ENCODE results near the gene SENP3. TPM values are rescaled to one million over a fixed set of nuclear protein-coding genes. Genes with fewer than 3 reads are reported as not detected.
"Not testable (repeated sequence)": the region's sequence is repeated elsewhere in the genome, so short reads cannot be mapped to it uniquely, and the experiment has no call there.

Gene SENP3
- total RNA-seq, 1 experiment from 2014 or later, result 52.0 TPM

GRCh38 chr17:7590743-7591142 lies 29.0 kb downstream of the SENP3 start:
- Mint-ChIP-seq H3K4me1 (ENCODE audit: low read depth, unreplicated experiment) (no peaks in the 10 kb centered on the region), H3K27me3 (ENCODE audit: unreplicated experiment) (no peaks in the 10 kb centered on the region), H3K36me3 (ENCODE audit: insufficient read depth, unreplicated experiment) (peaks cover 52% of the 10 kb centered on the region), H3K27ac (ENCODE audit: unreplicated experiment) (peak overlapping the region; percentile 6), H3K4me3 (ENCODE audit: low read depth, unreplicated experiment) (no peak overlapping the region), H3K9me3 (ENCODE audit: low read depth, unreplicated experiment) (no peaks in the 10 kb centered on the region)
- intact Hi-C loops (cut with micrococcal nuclease; ENCODE audit: unreplicated experiment), result no loop called here
- no peak for DNase-seq
- CTCF ChIA-PET, result no interaction called here
- TF ChIP-seq CTCF (IDR thresholded peaks at IDR 0.05; ENCODE audit: unreplicated experiment), result no peak
- no TSS peak for BruUV-seq (replicated peaks)

- CTCF ChIA-PET, result no interaction called here
- no peaks in the 10 kb centered on the region for H3K9me3 Mint-ChIP-seq (ENCODE audit: low read depth, unreplicated experiment)
- no peaks in the 10 kb centered on the region for H3K4me1 Mint-ChIP-seq (ENCODE audit: low read depth, unreplicated experiment)
- H3K4me3 Mint-ChIP-seq (ENCODE audit: low read depth, unreplicated experiment), result no peak overlapping the region
- DNase-seq, result no peak
- peaks cover 56% of the 10 kb centered on the region for H3K36me3 Mint-ChIP-seq (ENCODE audit: insufficient read depth, unreplicated experiment)
- intact Hi-C loops (cut with micrococcal nuclease; ENCODE audit: unreplicated experiment), result no loop called here
- H3K27me3 Mint-ChIP-seq (ENCODE audit: unreplicated experiment), result no peaks in the 10 kb centered on the region
- no peak for TF ChIP-seq CTCF (IDR thresholded peaks at IDR 0.05; ENCODE audit: unreplicated experiment)
- no peak overlapping the region for H3K27ac Mint-ChIP-seq (ENCODE audit: unreplicated experiment)
- BruUV-seq (replicated peaks), result no TSS peak
These were observed 29.9 kb downstream of the SENP3 start for GRCh38 chr17:7591596-7591995.

GRCh38 chr17:7592422-7593021 lies 30.8 kb downstream of the SENP3 start:
- TSS peak; percentile 24 for BruUV-seq (replicated peaks)

GRCh38 chr17:7593296-7593695 lies 31.6 kb downstream of the SENP3 start:
- H3K4me1 Mint-ChIP-seq (ENCODE audit: low read depth, unreplicated experiment), result no peaks in the 10 kb centered on the region
- H3K4me3 Mint-ChIP-seq (ENCODE audit: low read depth, unreplicated experiment), result no peak overlapping the region
- intact Hi-C loops (cut with micrococcal nuclease; ENCODE audit: unreplicated experiment), result no loop called here
- DNase-seq, result no peak
- no TSS peak for BruUV-seq (replicated peaks)
- TF ChIP-seq CTCF (IDR thresholded peaks at IDR 0.05; ENCODE audit: unreplicated experiment), result no peak
- peaks cover 45% of the 10 kb centered on the region for H3K36me3 Mint-ChIP-seq (ENCODE audit: insufficient read depth, unreplicated experiment)
- CTCF ChIA-PET, result no interaction called here
- no peak overlapping the region for H3K27ac Mint-ChIP-seq (ENCODE audit: unreplicated experiment)
- H3K27me3 Mint-ChIP-seq (ENCODE audit: unreplicated experiment), result no peaks in the 10 kb centered on the region
- H3K9me3 Mint-ChIP-seq (ENCODE audit: low read depth, unreplicated experiment), result no peaks in the 10 kb centered on the region

More at GRCh38 chr17:7592422-7593021, 30.8 kb downstream of the SENP3 start:
- no peak for DNase-seq
- H3K27ac Mint-ChIP-seq (ENCODE audit: unreplicated experiment), result no peak overlapping the region
- TF ChIP-seq CTCF (IDR thresholded peaks at IDR 0.05; ENCODE audit: unreplicated experiment), result no peak
- H3K4me1 Mint-ChIP-seq (ENCODE audit: low read depth, unreplicated experiment), result no peaks in the 10 kb centered on the region
- no peak overlapping the region for H3K4me3 Mint-ChIP-seq (ENCODE audit: low read depth, unreplicated experiment)
- H3K27me3 Mint-ChIP-seq (ENCODE audit: unreplicated experiment), result no peaks in the 10 kb centered on the region
- intact Hi-C loops (cut with micrococcal nuclease; ENCODE audit: unreplicated experiment), result no loop called here
- H3K36me3 Mint-ChIP-seq (ENCODE audit: insufficient read depth, unreplicated experiment), result peaks cover 51% of the 10 kb centered on the region
- no peaks in the 10 kb centered on the region for H3K9me3 Mint-ChIP-seq (ENCODE audit: low read depth, unreplicated experiment)
- CTCF ChIA-PET, result no interaction called here

- H3K27ac Mint-ChIP-seq (ENCODE audit: unreplicated experiment); CTCF ChIA-PET; H3K9me3 Mint-ChIP-seq (ENCODE audit: low read depth, unreplicated experiment); intact Hi-C loops (cut with micrococcal nuclease; ENCODE audit: unreplicated experiment); H3K4me3 Mint-ChIP-seq (ENCODE audit: low read depth, unreplicated experiment); H3K4me1 Mint-ChIP-seq (ENCODE audit: low read depth, unreplicated experiment); BruUV-seq (replicated peaks); DNase-seq; H3K27me3 Mint-ChIP-seq (ENCODE audit: unreplicated experiment): not testable (repeated sequence)
- H3K36me3 Mint-ChIP-seq (ENCODE audit: insufficient read depth, unreplicated experiment), result peaks cover 66% of the 10 kb centered on the region
These were observed 35.8 kb downstream of the SENP3 start for GRCh38 chr17:7597561-7597960.
